DMS 273 (cell line): ENCODE data around the gene NPIPB12.
"Not testable (repeated sequence)": the region's sequence is repeated elsewhere in the genome, so short reads cannot be mapped to it uniquely, and the experiment has no call there.

ENCODE experiments used
- DNase-seq: peaks from one replicate; lab custom pipeline; 2025; ENCODE audit not compliant: unreplicated experiment; lab: John Stamatoyannopoulos, UW

The NPIPB12 gene

GRCh38 chr16:29506308-29506707 is at the start of gene NPIPB12:
Gene NPIPB12, minus strand, starts transcription at chr16:29506408.
- DNase-seq: not testable (repeated sequence)

GRCh38 chr16:29521520-29521919 is 15.3 kb upstream of the NPIPB12 start:
- not testable (repeated sequence) for DNase-seq

GRCh38 chr16:29482276-29482675 is 23.9 kb downstream of the NPIPB12 start:
- not testable (repeated sequence) for DNase-seq

DNA sequence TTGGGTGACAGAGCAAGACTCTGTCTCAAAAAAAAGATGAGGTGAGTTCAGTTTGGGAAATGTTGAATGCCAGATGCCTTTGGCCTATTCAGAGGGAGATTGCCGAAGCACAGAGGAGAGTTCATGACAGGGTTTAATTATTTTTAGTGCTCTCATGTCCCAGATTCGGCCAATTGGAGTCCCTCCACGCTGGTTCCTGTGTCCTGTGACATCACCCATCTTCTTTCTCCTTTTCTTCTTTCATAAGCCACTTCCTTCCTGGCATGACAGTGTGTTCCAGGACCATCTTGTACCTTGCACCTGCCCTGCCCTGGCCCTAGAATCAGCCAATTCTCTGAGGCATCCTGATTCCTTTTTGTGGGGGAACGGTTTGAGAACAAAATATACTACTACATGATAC is 34.1 kb downstream of the NPIPB12 start:
- DNase-seq: not testable (repeated sequence)

DNA sequence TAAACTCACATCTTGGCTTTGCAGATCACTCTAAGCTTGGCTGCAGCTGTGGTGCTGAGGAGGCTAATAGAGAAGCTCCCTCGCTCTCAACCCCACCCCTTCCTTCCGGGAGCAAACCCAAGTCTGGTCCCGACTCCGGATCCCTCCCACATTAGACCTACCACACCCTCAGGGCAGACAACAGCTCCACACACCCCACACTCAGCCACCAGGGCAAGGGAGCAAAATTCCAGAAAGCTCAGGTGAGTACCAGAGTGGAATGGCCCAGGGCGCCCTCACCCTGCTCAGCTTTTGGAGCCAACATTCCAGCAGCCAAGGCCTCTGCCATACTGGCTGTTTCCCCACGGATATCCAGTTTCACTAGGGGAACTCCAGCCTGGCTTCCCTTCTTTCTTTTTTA is 36.5 kb downstream of the NPIPB12 start:
- DNase-seq: not testable (repeated sequence)

DNA sequence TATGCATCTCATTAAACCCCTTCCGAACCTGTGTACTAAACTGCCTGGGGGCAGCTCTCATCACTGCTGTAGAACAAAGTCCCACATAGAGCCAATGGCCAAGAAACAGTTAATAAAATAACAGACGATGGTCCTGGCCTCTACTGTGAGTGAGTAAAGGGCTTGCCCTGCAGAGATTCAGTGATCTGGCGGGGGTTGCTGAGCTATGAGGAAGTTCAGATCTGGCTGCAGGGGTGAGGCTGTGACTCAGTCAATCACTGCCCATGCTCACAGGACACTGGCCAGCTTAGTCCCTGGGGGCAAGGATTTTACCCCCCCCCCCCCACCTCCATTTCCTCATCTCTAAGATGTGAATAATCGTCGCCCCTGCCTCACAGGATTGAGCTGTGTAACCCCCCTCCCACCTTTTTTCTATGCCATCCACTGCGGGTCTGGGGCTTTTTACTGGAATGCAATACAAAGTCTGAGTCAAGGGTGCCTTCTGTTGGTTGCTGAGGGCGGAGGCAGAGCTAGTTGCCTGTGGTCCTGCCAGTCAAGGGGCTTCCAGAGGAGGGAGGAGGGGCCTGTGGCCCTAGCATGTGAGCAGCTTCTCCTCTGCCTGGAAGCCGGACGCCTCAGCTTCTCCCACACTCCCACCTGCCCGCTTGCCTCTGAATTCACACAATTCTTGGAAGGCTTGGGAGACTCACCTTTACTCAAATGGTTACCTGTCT is 38.4 kb downstream of the NPIPB12 start:
- DNase-seq: not testable (repeated sequence)

GRCh38 chr16:29466904-29467303 is 39.3 kb downstream of the NPIPB12 start:
- not testable (repeated sequence) for DNase-seq

DNA sequence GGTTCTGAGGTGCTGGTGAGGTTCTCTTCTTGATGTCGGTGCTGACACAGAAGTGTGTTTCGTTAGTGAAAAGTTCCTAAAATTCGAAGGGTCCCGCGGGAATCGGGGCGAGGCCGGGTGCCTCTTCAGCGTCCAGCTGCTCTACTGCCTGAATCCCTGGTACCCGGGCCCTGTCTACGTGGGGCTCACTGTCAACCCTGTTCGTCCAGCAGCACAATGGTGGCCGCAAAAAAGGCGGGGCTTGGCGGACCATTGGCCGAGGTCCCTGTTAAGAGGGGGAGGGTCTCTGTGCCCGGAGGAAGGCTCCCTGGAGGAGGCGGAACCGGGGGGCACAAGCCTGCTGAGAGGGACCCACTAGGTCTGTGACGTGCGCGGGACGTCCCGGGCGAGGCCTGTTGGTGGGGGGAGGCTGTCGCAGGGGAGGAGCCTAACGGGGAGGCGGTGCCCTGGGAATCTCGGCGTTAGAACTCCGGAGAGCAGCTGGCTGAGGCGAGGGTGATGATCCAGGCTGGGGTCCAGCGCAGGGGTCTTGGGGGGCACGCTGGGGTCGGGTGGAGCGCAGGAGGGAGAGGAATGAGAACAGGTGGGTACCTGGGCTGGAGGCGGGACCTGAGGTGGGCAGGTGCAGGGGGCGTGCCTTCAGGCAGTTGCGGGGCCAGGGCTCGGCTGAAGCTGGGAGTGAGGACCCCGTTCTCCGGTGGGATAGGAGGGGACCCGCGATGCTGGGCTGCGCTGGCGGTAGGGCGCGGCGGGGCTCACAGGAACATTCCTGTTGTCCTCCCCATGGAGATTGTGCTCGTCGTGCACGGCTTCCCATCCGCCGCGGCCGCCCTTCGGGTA is 40.0 kb downstream of the NPIPB12 start:
- not testable (repeated sequence) for DNase-seq

- DNase-seq: not testable (repeated sequence)
Observed at GRCh38 chr16:29460647-29461030, 45.6 kb downstream of the NPIPB12 start.

GRCh38 chr16:29459706-29460646 is 46.2 kb downstream of the NPIPB12 start, which contains the start of gene SULT1A4:
Gene SULT1A4, plus strand, starts transcription at chr16:29459913. Its CDS starts 1,473 bp downstream, at chr16:29461386.
- DNase-seq: not testable (repeated sequence)

- DNase-seq: not testable (repeated sequence)
Observed at GRCh38 chr16:29457660-29458059, 48.5 kb downstream of the NPIPB12 start.

GRCh38 chr16:29454828-29455227 is 51.4 kb downstream of the NPIPB12 start:
- DNase-seq: not testable (repeated sequence)

DNA sequence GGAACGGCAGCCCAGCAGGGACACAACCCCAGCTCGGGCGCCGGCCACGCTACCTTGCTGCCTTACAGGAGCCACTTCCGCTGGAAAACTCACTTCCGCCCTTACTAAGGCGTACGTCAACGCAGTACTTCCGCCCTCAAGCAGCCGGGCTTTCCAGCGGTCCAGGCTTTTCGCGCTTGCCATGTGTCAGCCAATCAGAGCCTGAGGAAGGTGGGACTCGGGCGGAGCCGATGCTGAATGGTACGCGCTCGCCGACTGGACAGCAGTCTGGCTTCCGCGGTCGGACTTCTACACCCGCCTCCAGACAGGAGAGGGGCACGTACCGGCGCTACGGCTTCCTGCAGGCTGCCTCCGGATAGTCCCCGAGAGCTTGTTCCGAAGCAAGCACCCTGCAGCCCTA is 51.9 kb downstream of the NPIPB12 start, which contains the start of the genes BOLA2 and SLX1B:
Gene BOLA2, minus strand, starts transcription at position 83 of the 400 bp plus-strand sequence. CDS start 98 bp downstream, outside the sequence.
Gene SLX1B, plus strand, starts transcription at position 265 of the 400 bp plus-strand sequence.
- not testable (repeated sequence) for DNase-seq

DNA sequence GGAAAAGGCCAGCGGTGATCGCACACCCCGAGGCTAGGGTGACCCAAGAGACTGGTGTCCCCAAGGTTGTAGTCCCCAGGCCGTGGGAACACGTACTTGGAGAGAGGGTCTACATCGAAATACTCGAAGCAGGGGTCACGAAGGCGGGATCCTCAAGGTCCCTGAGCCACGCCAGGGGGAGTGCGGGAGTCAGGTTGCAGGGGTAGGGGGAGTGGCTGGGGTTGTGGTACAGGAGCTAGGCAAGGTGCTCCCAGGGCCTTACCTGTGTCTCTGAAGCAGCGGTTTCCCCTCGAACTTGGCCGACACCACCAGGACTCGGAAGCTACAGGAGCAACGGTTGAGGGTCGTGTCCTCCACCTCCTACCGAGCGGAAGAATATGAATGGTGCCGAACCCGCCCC is 52.5 kb downstream of the NPIPB12 start:
- not testable (repeated sequence) for DNase-seq
